LNCAP (cell line): ENCODE measurements around the gene TBC1D4.

Source experiments
- CTCF ChIP-seq: fragments of 450-650 bp; IDR thresholded peaks from 2 replicates; pipeline ENCODE4 v1.5.1; 2017; ENCODE audit warnings: mild to moderate bottlenecking

The TBC1D4 gene

GRCh38 chr13:75512253-75512652 lies 30.3 kb upstream of the TBC1D4 start:
- no peak for TF ChIP-seq CTCF

GRCh38 chr13:75511051-75511625 lies 29.2 kb upstream of the TBC1D4 start:
- TF ChIP-seq CTCF: no peak

- no peak for TF ChIP-seq CTCF
Observed at GRCh38 chr13:75508002-75508548, 26.1 kb upstream of the TBC1D4 start.

GRCh38 chr13:75507027-75508001 lies 25.3 kb upstream of the TBC1D4 start:
- no peak for TF ChIP-seq CTCF

GRCh38 chr13:75506018-75506417 lies 24.0 kb upstream of the TBC1D4 start:
- no peak for TF ChIP-seq CTCF

- no peak for TF ChIP-seq CTCF
Observed at GRCh38 chr13:75505327-75505726, 23.4 kb upstream of the TBC1D4 start.

- no peak for TF ChIP-seq CTCF
Observed at GRCh38 chr13:75495938-75496337, 14.0 kb upstream of the TBC1D4 start.
